Erythroblast (primary cell): ENCODE results near the gene LPIN3.

ENCODE experiments used
- GATA1 ChIP-seq: IDR thresholded peaks from 2 replicates; pipeline ENCODE4 v1.6.1; 2011; ENCODE audit warnings: low read depth, mild to moderate bottlenecking, control low read depth, low read length, moderate library complexity
- POLR2A ChIP-seq: IDR thresholded peaks from 2 replicates; pipeline ENCODE4 v1.6.1; 2011; ENCODE audit warnings: mild to moderate bottlenecking, low read length

DNA sequence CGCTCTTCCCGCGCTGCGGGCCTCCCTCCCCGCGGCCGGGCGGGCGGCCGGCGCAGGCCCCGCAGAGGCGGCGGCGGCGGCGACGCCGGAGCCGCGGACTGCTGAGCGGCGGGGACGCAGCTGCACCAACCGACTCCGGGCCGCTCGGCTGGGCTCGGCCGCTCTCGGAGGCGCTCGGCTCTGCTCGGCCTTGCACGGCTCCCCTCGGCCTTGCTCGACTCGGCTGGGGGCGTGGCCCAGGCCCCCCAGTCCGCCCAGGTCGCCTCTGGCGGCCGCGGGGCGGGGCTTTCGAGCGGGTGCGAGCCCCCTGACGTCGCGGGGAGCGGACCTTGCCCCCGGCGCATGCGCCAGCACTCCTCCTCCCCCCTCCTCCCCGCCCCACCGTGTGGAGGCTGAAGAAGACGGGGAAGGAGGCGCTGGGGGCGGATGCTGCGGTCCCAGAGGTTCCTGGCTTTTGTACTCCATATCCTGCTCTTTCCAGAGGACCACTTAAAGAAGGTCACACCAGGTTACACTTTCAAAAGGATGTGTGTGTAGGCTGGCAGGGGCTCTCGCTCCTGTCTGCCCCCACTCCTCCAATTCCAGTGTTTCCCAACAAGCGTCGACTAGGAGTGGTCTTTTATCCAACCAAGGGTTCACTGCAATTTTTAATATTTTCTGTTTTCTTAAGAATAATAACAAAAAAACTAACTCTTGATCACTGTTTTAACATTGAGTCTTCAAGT, 22.9 kb upstream of the LPIN3 start, which contains the start of gene ZHX3:
- TF ChIP-seq POLR2A (peak; percentile 33), GATA1 (no peak)
